Osteoblast (primary cell): ENCODE measurements around the gene DNAJC2. TPM values are rescaled to one million over a fixed set of nuclear protein-coding genes. Genes with fewer than 3 reads are reported as not detected.

ENCODE experiments used
- DNase-seq: peaks from one replicate; pipeline ENCODE4 v3.0.0; 2011; ENCODE audit warnings: low spot score, mixed read lengths; ENCODE audit not compliant: insufficient read length; ENCODE audit errors: missing footprints
- H2AFZ ChIP-seq: 2 replicates; pipeline ENCODE4 v1.6.0; 2011; ENCODE audit warnings: mild to moderate bottlenecking, low read length
- H3K27ac ChIP-seq: 2 replicates; pipeline ENCODE4 v1.5.1; 2011; ENCODE audit warnings: mild to moderate bottlenecking, low read depth, low read length, moderate library complexity
- H3K27me3 ChIP-seq: 2 replicates; pipeline ENCODE4 v1.6.0; 2012; ENCODE audit warnings: mild to moderate bottlenecking, control low read depth, inconsistent platforms, low read length, moderate library complexity; ENCODE audit not compliant: insufficient read depth
- H3K36me3 ChIP-seq: 2 replicates; pipeline ENCODE4 v1.5.1; 2011; ENCODE audit warnings: mild to moderate bottlenecking, low read length, control low read depth, moderate library complexity; ENCODE audit not compliant: insufficient read depth
- H3K4me1 ChIP-seq: 2 replicates; pipeline ENCODE4 v1.5.1; 2011; ENCODE audit warnings: mild to moderate bottlenecking, low read length, control low read depth, moderate library complexity; ENCODE audit not compliant: insufficient read depth
- H3K4me2 ChIP-seq: 2 replicates; pipeline ENCODE4 v1.6.0; 2011; ENCODE audit warnings: mild to moderate bottlenecking, low read length; ENCODE audit not compliant: insufficient read depth
- H3K4me3 ChIP-seq: fragments of 200-600 bp; sonication (generic); 3 replicates; pipeline ENCODE4 v1.5.1; 2012; ENCODE audit warnings: mild to moderate bottlenecking, low read length, inconsistent platforms; ENCODE audit not compliant: insufficient read depth
- H3K79me2 ChIP-seq: 2 replicates; pipeline ENCODE4 v1.6.0; 2012; ENCODE audit warnings: mild to moderate bottlenecking, low read length, control low read depth, inconsistent platforms; ENCODE audit not compliant: insufficient read depth
- H3K9me3 ChIP-seq: 2 replicates; pipeline ENCODE4 v1.5.1; 2011; ENCODE audit warnings: low read depth, low read length, control low read depth
- H4K20me1 ChIP-seq: 2 replicates; pipeline ENCODE4 v1.6.0; 2012; ENCODE audit warnings: mild to moderate bottlenecking, low read length, control low read depth; ENCODE audit not compliant: insufficient read depth
- total RNA-seq: library from RNA; depleted of rRNA; stranded (reverse); fragments of >200 nt; gene quantifications from 2 replicates; pipeline ENCODE4 v1.2.3, GENCODE V29; 2012
- TF ChIP-seq, protein P1 (sequence below): IDR thresholded peaks from 2 replicates; pipeline ENCODE4 v1.5.1; 2011; ENCODE audit warnings: mild to moderate bottlenecking, low read depth, low read length, moderate library complexity; ENCODE audit errors: extremely low read depth

Gene DNAJC2
- total RNA-seq, 1 donor, result 15.9 TPM

DNA sequence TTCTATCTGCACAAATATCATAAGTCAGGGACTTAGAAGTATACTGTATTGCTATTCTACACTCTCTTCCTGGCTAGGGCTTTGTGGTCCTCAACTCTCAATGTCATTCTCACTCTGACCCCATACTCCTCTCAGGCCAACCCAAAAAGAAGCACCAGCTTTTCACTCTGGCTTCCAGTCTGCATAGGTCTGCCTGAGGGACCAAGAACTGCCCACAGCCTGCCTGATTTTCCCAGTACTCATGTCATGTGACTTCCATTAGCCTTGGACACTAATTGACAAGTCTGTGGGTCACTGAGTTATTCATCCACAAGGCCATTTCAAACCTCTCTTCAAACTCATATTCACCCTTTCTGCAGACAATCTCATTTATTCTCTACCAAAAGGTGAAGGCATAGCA, 27.6 kb downstream of the DNAJC2 start:
- peaks cover 89% of the 10 kb centered on the region for H3K36me3 ChIP-seq
- H3K27me3 ChIP-seq, result no peaks in the 10 kb centered on the region
- TF ChIP-seq, protein P1, sequence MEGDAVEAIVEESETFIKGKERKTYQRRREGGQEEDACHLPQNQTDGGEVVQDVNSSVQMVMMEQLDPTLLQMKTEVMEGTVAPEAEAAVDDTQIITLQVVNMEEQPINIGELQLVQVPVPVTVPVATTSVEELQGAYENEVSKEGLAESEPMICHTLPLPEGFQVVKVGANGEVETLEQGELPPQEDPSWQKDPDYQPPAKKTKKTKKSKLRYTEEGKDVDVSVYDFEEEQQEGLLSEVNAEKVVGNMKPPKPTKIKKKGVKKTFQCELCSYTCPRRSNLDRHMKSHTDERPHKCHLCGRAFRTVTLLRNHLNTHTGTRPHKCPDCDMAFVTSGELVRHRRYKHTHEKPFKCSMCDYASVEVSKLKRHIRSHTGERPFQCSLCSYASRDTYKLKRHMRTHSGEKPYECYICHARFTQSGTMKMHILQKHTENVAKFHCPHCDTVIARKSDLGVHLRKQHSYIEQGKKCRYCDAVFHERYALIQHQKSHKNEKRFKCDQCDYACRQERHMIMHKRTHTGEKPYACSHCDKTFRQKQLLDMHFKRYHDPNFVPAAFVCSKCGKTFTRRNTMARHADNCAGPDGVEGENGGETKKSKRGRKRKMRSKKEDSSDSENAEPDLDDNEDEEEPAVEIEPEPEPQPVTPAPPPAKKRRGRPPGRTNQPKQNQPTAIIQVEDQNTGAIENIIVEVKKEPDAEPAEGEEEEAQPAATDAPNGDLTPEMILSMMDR, result no peak
- H3K4me2 ChIP-seq, result no peak overlapping the region
- no peak for DNase-seq
- no peak overlapping the region for H3K4me3 ChIP-seq
- H4K20me1 ChIP-seq, result peaks cover 4% of the 10 kb centered on the region
- no peaks in the 10 kb centered on the region for H3K79me2 ChIP-seq
- H2AFZ ChIP-seq, result no peak overlapping the region
- no peaks in the 10 kb centered on the region for H3K4me1 ChIP-seq
- no peak overlapping the region for H3K27ac ChIP-seq
- no peaks in the 10 kb centered on the region for H3K9me3 ChIP-seq

GRCh38 chr7:103316380-103316941, 28.1 kb downstream of the DNAJC2 start:
- Histone ChIP-seq H3K9me3 (no peaks in the 10 kb centered on the region), H3K27me3 (no peaks in the 10 kb centered on the region), H3K27ac (no peak overlapping the region), H2AFZ (no peak overlapping the region), H3K79me2 (no peaks in the 10 kb centered on the region), H3K4me3 (no peak overlapping the region), H4K20me1 (peaks cover 4% of the 10 kb centered on the region), H3K36me3 (peaks cover 89% of the 10 kb centered on the region), H3K4me2 (no peak overlapping the region), H3K4me1 (no peaks in the 10 kb centered on the region)
- DNase-seq, result no peak
- TF ChIP-seq, protein P1, result no peak

GRCh38 chr7:103314852-103315251, 29.7 kb downstream of the DNAJC2 start:
- Histone ChIP-seq H4K20me1 (peaks cover 4% of the 10 kb centered on the region), H3K4me3 (no peak overlapping the region), H3K27ac (no peak overlapping the region), H3K79me2 (no peaks in the 10 kb centered on the region), H3K4me2 (no peak overlapping the region), H3K9me3 (no peaks in the 10 kb centered on the region), H3K27me3 (no peaks in the 10 kb centered on the region), H2AFZ (no peak overlapping the region), H3K4me1 (no peaks in the 10 kb centered on the region), H3K36me3 (peaks cover 93% of the 10 kb centered on the region)
- TF ChIP-seq, protein P1, result no peak
- no peak for DNase-seq

DNA sequence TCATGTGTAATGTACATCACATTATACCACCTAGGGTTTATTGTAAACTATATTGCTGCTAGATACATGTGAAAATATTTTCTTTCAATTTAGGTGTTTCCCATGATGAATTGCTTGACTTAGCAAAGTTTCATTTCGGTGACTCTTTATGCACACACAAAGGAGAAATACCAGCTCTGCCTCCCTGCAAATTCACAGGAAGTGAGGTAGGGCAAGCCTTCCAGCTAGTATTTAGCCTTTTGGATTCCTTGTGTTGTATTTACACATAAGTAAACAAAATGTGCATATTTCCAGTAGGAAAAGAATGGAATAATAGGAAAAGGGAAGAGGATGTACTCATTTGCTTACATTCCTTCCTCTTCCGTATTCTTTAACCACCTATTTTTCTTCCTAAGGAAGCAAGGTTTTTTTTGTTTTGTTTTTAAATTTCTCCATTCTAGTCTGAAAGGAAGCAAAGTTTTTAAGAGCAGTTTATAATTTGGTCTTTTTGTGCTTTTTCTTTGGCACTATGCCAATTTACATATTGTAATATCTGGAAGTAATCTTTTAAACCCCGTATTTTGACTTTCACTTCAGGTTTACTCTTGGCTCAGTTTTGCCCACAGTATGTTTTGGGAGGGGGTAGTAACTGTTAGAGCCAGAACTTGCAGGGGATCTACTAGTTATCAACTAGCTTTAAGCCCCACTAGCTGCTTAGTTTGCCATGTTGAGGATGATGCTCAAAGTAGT, 36.9 kb downstream of the DNAJC2 start:
- H3K9me3 ChIP-seq, result no peaks in the 10 kb centered on the region
- TF ChIP-seq, protein P1, result no peak
- H3K4me3 ChIP-seq, result no peak overlapping the region
- no peak overlapping the region for H3K27ac ChIP-seq
- no peaks in the 10 kb centered on the region for H4K20me1 ChIP-seq
- no peaks in the 10 kb centered on the region for H3K4me1 ChIP-seq
- H3K79me2 ChIP-seq, result peaks cover 8% of the 10 kb centered on the region
- no peaks in the 10 kb centered on the region for H3K27me3 ChIP-seq
- no peak overlapping the region for H2AFZ ChIP-seq
- H3K36me3 ChIP-seq, result peaks cover 81% of the 10 kb centered on the region
- DNase-seq, result peak; percentile 44
- H3K4me2 ChIP-seq, result no peak overlapping the region
